KG1 (cell line): ENCODE results near the gene LINGO1.
A peak's percentile ranks its signal among the peaks of the same experiment; 100 is the strongest.

Experiments used
- DNase-seq: peaks from one replicate; lab custom pipeline; 2025; lab: John Stamatoyannopoulos, UW

The LINGO1 gene

DNA sequence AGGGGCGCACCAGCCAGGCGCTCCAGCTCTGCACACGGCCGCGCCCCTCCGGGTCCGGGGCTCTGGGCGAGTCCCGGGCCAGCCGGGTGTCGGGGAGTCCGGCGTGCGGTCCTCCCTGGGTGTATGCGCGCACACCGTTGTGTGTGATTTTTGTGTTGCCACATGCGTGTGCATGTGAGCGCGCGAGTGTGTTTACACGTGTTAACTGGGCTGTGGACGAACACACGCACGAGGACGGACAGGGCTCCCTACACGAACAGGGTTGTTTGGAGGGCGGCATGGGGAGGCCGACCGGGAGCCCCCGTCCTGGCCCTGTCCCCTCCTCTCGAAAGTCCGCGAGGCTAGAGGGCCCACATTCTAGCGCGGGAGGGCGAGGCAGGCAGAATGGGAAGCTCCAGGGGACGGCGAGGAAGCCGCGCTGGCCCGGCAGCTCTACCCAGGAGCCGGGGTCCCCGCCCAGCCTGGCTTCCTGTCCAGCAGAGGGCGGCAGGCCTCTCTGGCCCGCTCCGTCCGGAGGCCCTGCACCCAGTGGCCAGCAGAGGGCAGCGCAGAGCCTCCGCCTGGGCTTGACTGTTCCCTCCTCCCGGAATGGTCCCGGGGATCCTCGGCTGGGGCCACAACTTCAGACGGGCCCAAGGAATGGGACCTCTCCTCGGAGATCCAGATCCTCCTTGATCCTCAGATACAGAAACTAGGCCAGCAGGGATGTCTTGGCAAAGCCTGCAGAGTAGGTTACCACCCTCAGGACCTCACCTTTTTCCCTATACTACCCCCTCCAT lies 611 bp upstream of the LINGO1 start:
- peak; percentile 56 for DNase-seq

GRCh38 chr15:77631745-77632533 lies 773 bp downstream of the LINGO1 start:
- DNase-seq = no peak

GRCh38 chr15:77630956-77631744 lies 1.6 kb downstream of the LINGO1 start:
- DNase-seq = no peak

DNA sequence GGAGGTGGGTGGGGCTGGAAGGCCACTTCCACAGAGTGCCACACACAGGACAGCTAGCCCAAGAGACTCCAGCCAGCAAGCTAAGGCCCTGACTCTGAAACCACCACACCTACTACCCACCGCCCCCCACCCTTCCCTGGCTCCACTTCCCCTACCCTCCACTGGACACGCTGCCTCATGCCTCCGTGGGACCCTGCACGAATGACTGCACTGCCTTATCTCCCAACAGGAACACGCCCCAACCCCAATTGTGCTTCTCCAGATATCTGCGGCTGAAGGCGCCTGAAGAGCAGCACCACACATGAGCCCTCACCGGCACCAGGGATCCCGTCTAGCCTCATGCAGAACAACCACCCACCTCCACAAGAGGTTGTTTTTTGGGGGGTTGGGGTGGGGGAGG lies 2.7 kb downstream of the LINGO1 start:
- no peak for DNase-seq

- DNase-seq = no peak
Observed at GRCh38 chr15:77629070-77630030, 3.4 kb downstream of the LINGO1 start.

- no peak for DNase-seq
Observed at GRCh38 chr15:77628010-77628409, 4.7 kb downstream of the LINGO1 start.

DNA sequence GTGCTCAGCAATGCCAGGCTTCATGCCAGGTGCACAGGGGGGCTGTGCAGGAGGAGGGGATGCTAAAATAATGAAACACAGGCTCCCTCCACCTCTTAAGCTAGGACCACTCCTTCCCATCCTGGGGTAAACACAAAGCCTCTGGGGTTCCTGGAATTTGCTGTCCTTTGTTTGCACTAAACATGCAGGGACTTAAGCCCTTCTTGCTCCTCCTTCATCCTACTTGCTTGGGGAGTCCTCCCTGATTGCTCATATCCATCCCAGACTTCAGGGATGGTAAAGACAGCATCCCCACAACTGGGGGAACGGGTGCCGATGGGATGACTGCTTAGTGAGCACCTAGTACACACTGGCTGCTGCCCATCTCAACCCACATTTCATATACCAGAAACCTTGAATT lies 5.1 kb downstream of the LINGO1 start:
- DNase-seq = no peak

- no peak for DNase-seq
Observed at GRCh38 chr15:77627067-77627466, 5.6 kb downstream of the LINGO1 start.

GRCh38 chr15:77626002-77626401 lies 6.7 kb downstream of the LINGO1 start:
- no peak for DNase-seq

DNA sequence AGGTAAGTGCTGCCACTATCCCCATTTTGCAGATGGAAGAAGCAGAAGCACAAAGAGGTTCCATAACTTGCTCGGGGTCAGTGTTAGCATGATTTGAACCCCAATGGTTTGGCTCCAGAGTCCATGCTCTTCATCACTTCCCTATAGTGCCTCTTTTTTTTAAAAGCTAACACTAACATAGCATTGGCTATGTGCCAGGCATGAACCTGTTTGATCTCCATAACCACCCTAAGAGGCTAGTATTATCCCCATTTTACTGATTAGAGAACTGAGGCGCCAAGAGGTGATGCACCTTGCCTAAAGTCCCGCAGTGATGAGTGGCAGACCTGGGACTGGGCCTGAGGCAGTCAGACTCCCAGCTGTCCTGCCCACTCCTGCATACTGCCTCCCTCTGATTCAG lies 7.3 kb downstream of the LINGO1 start:
- DNase-seq = no peak

DNA sequence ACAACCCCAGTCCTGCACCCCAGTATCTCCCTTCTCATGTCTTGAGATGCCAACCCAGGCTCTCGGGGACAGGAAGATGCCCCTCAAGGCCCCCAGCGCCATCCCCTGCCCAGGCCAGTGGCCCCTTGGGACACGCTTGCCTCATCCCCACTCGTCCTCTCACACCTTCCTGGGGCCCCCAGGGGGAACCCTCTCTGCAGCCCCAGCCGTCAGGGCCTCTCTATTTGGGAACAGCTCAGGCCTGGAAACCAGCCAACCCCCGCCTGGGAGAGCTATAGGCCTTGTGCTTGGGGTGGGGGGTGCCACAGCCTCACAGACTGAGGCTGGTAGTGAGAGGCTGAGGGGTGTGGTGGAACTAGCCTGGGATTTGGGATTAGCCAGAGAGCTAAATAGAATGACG lies 7.8 kb downstream of the LINGO1 start:
- DNase-seq = no peak

GRCh38 chr15:77623755-77624524 lies 8.8 kb downstream of the LINGO1 start:
- DNase-seq = no peak

DNA sequence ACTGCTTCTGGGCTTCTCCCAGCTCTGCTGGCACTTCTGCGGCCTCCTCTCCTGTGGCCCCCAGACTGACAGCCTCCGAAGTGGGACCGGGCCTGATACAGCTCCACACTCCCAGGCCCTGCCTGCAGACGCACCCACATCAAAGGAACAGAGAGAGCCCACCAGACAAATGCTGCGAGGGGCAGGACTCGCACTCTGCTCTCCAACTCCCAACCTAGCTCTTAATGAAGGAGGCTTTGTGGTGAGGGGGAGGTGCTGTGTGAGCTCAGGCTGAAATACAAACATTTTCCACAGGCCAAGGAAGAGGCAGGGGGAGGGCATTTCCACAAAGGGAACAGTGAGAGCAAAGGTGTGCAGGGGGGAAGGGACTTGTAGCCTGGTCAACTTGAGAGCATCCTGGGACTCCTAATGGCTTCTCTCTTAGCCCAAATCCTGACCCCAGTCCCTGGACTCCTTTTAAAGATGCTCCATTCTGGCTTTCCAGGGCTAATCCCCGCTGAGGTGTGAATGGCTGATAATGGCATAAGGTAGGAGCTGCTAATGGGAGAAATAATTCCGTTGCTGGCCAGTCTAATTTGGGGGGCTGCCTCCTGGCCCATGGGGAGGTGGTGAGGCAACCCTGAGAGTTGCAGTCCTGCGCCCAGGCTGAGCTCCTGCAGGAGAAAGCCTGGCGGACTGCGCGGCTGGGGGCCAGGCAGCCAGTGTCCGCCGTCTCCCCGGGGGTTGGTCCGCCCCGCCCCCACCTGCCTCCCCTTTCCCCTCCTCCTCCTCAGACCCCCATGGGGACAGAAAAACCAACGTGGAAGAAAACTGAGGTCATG lies 9.6 kb downstream of the LINGO1 start:
- no peak for DNase-seq

DNA sequence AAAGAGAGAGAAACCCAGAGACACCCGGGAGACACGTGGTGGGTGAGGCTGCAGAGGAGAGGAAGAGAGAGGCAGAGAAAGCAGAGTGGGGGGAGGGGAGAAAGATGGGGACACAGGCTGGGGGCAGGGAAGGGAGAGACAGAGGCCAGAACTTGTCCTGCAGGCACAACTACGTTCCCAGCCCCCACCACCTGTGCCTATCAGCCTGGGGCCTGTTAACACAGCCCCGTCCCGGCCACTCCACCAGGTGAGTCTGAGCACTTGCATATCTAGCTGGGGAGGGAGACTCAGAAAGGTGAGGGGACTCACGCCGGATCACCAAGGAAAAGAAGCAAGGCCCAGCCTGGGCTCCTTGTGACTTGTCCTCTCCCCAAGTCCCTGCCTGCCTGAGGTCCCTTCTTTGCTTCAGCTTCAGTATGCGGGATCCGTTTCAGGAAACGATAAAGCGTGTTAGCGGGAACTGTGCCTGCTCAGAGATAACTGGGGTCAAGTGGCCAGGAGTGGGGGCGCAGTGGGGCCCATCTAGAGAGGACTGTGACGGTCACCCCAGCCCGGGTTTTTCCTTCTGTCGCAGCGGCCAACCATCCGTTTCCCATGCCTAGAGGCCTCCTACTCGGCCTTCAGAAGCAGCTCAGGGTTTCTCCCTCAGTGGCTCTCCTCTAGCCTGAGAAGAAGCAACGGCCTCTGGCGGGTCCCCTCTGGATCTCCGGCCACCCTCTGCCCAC lies 10.3 kb downstream of the LINGO1 start:
- DNase-seq = no peak

- DNase-seq = no peak
Observed at GRCh38 chr15:77621847-77622208, 10.9 kb downstream of the LINGO1 start.

DNA sequence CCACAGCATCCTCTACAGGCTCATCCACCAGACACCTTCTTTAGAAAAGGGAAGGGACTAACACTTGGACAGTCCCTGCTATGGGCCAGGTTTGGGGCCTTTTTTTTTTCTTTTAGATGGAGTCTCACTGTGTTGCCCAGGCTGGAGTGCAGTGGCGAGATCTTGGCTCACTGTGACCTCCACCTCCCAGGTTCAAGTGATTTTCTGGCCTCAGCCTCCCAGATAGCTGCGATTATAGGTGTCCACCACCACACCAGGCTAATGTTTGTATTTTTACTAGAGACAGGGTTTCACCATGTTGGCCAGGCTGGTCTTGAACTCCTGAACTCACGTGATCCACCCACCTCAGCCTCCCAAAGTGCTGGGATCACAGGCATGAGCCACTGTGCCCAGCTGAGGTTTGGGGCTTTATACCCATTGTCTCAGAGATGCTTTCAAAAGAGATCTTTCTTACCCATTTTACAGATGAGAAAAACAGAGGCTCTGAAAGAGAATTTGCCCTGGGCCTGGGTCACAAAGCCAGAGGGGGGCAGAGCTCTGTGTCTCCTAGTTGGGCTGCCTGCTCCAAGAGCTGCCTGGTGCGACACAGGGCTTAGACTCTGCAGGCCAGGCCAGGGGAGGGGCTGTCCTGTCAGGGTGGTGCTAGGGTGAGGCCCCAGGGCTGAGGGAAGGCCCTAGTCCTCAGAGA lies 11.6 kb downstream of the LINGO1 start:
- no peak for DNase-seq

- DNase-seq = no peak
Observed at GRCh38 chr15:77620297-77620696, 12.4 kb downstream of the LINGO1 start.

- DNase-seq = no peak
Observed at GRCh38 chr15:77619883-77620282, 12.8 kb downstream of the LINGO1 start.
